ENCODE results near the gene IRGC. TPM values are rescaled to one million over a fixed set of nuclear protein-coding genes. Genes with fewer than 3 reads are reported as not detected.

The IRGC gene
- total RNA-seq, 4 donors from 2014 or later: not detected

DNA sequence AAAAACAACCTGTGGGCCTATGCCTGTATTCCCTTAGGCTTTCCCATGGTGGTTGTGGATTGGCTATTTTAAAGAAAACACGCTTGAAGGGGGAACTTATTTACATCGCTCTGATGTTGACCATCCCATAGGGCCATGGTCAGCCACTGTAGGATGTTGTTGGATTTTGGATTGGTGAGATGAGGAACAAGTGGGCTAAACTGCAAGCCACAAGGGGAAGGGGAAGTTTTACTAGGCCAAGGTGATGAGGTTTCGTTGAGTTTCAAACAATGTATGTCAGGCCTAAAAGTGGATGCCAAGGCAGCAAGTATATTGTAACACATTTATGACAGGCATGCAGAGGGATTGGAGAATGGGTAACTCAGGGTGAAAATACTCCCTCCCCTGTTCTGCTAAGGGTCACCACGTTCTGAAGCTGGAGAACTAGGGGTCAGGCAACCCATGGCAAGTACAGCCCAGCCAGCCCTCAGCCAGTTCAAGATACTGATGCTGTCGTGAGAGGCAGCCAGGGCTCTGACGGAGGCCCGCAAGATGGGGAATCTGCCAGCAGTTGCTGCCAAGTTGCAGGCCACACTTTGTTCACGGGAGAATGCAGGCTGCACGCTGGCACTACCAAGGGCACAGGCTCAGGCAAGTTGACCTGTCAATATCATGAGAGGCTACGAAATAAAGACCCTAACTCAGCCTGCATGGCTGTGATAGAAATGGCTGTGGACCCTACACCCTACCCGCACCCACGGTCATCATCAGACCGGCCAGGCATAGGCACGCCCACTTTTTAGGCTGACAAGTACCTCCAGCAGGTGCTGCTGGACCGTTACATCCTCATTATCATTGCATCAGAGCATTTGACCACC lies 11.1 kb downstream of the IRGC start:
- TF ChIP-seq, protein P1, sequence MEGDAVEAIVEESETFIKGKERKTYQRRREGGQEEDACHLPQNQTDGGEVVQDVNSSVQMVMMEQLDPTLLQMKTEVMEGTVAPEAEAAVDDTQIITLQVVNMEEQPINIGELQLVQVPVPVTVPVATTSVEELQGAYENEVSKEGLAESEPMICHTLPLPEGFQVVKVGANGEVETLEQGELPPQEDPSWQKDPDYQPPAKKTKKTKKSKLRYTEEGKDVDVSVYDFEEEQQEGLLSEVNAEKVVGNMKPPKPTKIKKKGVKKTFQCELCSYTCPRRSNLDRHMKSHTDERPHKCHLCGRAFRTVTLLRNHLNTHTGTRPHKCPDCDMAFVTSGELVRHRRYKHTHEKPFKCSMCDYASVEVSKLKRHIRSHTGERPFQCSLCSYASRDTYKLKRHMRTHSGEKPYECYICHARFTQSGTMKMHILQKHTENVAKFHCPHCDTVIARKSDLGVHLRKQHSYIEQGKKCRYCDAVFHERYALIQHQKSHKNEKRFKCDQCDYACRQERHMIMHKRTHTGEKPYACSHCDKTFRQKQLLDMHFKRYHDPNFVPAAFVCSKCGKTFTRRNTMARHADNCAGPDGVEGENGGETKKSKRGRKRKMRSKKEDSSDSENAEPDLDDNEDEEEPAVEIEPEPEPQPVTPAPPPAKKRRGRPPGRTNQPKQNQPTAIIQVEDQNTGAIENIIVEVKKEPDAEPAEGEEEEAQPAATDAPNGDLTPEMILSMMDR (IDR thresholded peaks at IDR 0.05; ENCODE audit: low read depth): no peak

DNA sequence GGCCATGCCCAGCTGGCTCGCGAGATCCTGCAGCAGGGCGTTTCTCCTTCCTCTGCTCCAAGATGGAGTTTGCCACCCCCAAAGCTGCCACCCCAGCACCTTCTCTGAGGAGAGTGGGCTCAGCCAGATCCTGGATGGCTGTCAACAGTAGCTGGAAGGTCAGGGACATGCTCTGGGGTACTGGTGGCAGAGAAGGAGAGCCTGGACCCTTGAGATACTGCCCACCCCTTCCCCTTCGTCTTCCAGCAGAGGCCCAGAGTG lies 11.6 kb downstream of the IRGC start:
- TF ChIP-seq, protein P1 (IDR thresholded peaks at IDR 0.05; ENCODE audit: low read depth): no peak

DNA sequence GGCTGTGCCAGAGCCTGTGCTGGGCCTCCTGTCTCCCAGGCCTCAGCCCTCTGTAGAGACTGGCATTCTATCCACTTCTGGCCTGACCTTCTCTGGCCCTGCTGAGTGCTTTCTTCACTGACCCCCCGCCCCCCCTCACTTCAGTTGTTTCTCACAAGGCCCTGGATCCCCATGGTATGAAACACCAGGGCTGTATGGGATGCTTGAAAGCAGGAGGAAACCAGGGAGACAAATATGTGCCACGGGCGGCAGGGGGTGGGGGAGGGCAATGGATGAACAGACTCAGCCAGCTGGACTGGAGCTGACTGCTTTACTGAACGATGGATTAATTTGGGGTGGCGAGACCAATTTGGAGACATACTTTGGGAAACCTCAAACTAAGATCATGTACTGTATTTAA lies 14.0 kb downstream of the IRGC start:
- TF ChIP-seq, protein P1 (IDR thresholded peaks at IDR 0.05; ENCODE audit: low read depth): no peak

DNA sequence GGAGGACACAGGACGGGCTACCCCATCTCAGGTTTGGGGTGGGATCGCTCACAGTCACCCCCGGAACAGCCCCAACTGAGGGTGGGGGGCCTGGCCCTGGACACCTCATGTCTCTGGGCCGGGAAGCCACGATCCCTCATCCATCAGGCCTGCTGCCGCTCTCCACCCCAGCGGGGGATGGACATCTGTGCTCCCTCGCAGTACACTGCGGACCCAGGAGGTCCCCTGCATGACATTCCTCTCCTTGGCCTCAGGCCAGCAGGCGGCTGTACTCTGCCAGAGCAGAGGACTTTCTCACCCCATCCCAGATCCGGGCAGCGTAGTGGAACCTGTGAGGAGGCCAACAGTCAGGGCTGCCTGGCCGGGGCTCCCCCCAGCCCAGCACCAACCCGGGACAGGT lies 15.5 kb downstream of the IRGC start:
- TF ChIP-seq, protein P1 (IDR thresholded peaks at IDR 0.05; ENCODE audit: low read depth): no peak

DNA sequence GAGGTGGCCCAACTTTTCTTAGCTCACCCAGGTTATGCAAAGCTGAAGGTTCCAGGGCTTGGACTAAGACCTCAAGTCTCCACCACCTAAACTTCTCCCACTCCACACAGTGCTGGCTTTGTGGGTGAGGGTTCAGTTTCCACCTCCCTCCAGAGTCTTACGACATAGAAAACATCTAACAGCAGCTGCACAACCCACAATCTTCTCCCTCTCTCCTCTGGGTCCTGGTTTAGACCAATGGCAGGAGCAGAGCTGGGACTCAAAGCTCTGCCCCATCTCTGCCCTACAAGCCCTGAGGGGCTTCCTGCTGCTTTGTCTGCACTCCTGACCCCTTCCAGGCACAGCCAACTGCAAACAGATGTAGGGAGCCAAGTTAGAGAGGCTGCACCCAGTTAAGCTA lies 16.0 kb downstream of the IRGC start:
- TF ChIP-seq, protein P1 (IDR thresholded peaks at IDR 0.05; ENCODE audit: low read depth): no peak

DNA sequence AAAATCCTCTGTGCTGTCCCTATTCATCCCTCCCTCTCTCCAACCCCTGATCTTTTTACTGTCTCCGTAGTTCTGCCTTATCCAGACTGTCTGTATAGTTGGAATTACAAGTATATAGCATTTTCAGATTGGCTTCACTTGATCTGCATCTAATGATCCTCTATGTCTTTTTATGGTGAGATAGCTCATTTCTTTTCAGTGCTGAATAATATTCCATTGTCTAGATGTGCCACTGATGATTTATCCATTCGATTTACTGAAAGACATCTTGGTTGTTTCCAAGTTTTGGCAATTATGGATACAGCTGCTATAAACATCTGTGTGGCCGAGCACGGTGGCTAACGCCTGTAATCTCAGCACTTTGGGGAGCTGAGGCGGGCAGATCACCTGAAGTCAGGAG lies 19.1 kb downstream of the IRGC start:
- TF ChIP-seq, protein P1 (IDR thresholded peaks at IDR 0.05; ENCODE audit: low read depth): no peak

DNA sequence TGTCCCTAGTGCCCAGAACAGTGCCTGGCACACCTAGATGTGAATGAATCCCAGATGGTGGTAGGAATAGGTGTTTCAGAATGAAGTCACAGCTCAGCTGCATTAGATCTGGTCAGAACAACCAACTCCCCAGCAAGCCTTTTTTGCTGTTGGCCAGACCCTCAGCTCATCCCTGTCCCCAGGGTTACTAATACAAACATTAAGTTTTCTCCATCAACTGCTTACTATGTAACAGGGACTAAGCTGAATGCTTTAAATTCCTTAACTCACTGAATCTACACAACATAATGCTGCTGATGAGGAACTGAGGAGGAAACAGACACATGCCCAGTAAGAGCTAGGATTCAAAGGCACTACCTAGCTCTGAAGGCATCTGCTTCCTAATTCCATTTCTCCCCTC lies 20.1 kb downstream of the IRGC start:
- TF ChIP-seq, protein P1 (IDR thresholded peaks at IDR 0.05; ENCODE audit: low read depth): no peak
